IPS-18a (cell line): Measurements from ENCODE around the gene PRKAG2.
"Not testable (repeated sequence)": the region's sequence is repeated elsewhere in the genome, so short reads cannot be mapped to it uniquely, and the experiment has no call there.

ENCODE experiments used
- H3K27ac ChIP-seq: one replicate; pipeline ENCODE4 v1.5.1; 2013; ENCODE audit warnings: low read length
- H3K27me3 ChIP-seq: one replicate; pipeline ENCODE4 v1.6.1; 2013; ENCODE audit warnings: mild to moderate bottlenecking, low read length; ENCODE audit not compliant: control insufficient read depth, insufficient read depth
- H3K36me3 ChIP-seq: one replicate; pipeline ENCODE4 v1.6.1; 2013; ENCODE audit warnings: low read depth, low read length; ENCODE audit not compliant: control insufficient read depth
- H3K4me1 ChIP-seq: one replicate; pipeline ENCODE4 v1.6.1; 2013; ENCODE audit warnings: low read depth, low read length; ENCODE audit not compliant: control insufficient read depth
- H3K4me3 ChIP-seq: one replicate; pipeline ENCODE4 v1.5.1; 2013; ENCODE audit warnings: low read length
- H3K9ac ChIP-seq: one replicate; pipeline ENCODE4 v1.6.1; 2013; ENCODE audit warnings: mild to moderate bottlenecking, low read length, moderate library complexity
- H3K9me3 ChIP-seq: one replicate; pipeline ENCODE4 v1.6.1; 2013; ENCODE audit warnings: low read depth, low read length; ENCODE audit not compliant: control insufficient read depth

PRKAG2 gene

GRCh38 chr7:151914051-151914450, 37.1 kb upstream of the PRKAG2 start:
- Histone ChIP-seq H3K9ac (no peak overlapping the region), H3K4me3 (no peak overlapping the region), H3K9me3 (peaks cover 5% of the 10 kb centered on the region), H3K27me3 (no peaks in the 10 kb centered on the region), H3K4me1 (no peaks in the 10 kb centered on the region), H3K36me3 (no peaks in the 10 kb centered on the region), H3K27ac (no peak overlapping the region)

GRCh38 chr7:151910655-151911054, 33.7 kb upstream of the PRKAG2 start:
- not testable (repeated sequence) for H3K4me1 ChIP-seq, H3K9me3 ChIP-seq, H3K4me3 ChIP-seq, H3K36me3 ChIP-seq, H3K9ac ChIP-seq, H3K27me3 ChIP-seq, H3K27ac ChIP-seq

- not testable (repeated sequence) for H3K36me3 ChIP-seq, H3K4me1 ChIP-seq, H3K9ac ChIP-seq, H3K27me3 ChIP-seq, H3K4me3 ChIP-seq, H3K27ac ChIP-seq, H3K9me3 ChIP-seq
Measured at GRCh38 chr7:151907115-151907514, 30.2 kb upstream of the PRKAG2 start.

DNA sequence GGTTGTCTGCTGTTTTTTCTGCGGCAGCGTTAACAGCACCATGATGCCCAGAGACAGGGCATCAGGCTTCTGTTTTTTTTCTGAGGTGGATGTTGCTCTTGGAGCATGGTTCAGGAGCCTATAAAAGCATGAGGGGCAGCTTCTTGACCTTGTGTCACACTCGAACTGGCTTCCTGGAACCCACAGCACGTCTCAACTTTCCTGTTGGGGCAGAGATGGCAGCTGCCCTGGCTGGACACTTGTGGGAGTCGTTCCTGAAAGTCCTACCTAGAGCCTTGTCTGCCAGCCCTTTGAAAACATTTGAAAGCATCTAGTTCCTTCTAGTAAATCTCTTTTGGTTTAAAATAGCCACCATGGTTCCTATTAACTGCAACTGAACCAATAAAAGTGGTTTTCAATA, 28.9 kb upstream of the PRKAG2 start:
- H3K9ac ChIP-seq, result no peak overlapping the region
- no peaks in the 10 kb centered on the region for H3K36me3 ChIP-seq
- no peak overlapping the region for H3K27ac ChIP-seq
- H3K27me3 ChIP-seq, result no peaks in the 10 kb centered on the region
- no peaks in the 10 kb centered on the region for H3K4me1 ChIP-seq
- no peak overlapping the region for H3K4me3 ChIP-seq
- no peaks in the 10 kb centered on the region for H3K9me3 ChIP-seq

- Histone ChIP-seq H3K9me3 (no peaks in the 10 kb centered on the region), H3K36me3 (no peaks in the 10 kb centered on the region), H3K4me1 (no peaks in the 10 kb centered on the region), H3K27ac (no peak overlapping the region), H3K27me3 (no peaks in the 10 kb centered on the region), H3K4me3 (no peak overlapping the region), H3K9ac (no peak overlapping the region)
Measured at GRCh38 chr7:151905353-151905752, 28.4 kb upstream of the PRKAG2 start.

GRCh38 chr7:151904270-151904669, 27.4 kb upstream of the PRKAG2 start:
- Histone ChIP-seq H3K27me3 (no peaks in the 10 kb centered on the region), H3K27ac (no peak overlapping the region), H3K4me3 (no peak overlapping the region), H3K4me1 (no peaks in the 10 kb centered on the region), H3K9me3 (no peaks in the 10 kb centered on the region), H3K9ac (no peak overlapping the region), H3K36me3 (no peaks in the 10 kb centered on the region)

GRCh38 chr7:151903249-151904032, 26.5 kb upstream of the PRKAG2 start:
- no peak overlapping the region for H3K4me3 ChIP-seq
- H3K27ac ChIP-seq, result no peak overlapping the region
- H3K4me1 ChIP-seq, result no peaks in the 10 kb centered on the region
- no peak overlapping the region for H3K9ac ChIP-seq
- no peaks in the 10 kb centered on the region for H3K9me3 ChIP-seq
- no peaks in the 10 kb centered on the region for H3K36me3 ChIP-seq
- H3K27me3 ChIP-seq, result no peaks in the 10 kb centered on the region

DNA sequence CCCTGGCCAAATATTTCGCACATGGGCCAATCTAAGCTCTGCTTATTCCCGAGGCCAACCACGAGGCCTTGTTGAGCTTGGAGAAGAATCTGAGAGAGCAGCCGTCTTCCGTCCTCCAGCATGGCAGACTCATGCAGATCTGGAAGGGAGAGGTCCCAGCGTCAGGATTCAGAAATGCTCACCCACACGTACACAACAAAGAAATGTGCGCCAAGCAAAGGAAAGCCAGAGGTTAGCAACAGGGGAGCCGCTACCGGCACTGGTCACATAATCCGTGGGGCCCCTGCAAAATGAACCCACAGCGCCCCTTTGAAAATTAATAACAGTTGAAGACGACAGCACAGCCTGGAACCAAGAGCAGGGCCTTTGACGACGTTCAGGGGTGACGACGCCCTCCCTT, 25.4 kb upstream of the PRKAG2 start:
- Histone ChIP-seq H3K36me3 (no peaks in the 10 kb centered on the region), H3K9ac (no peak overlapping the region), H3K27me3 (no peaks in the 10 kb centered on the region), H3K4me3 (no peak overlapping the region), H3K9me3 (no peaks in the 10 kb centered on the region), H3K4me1 (peaks cover 4% of the 10 kb centered on the region), H3K27ac (no peak overlapping the region)

GRCh38 chr7:151901828-151902227, 24.9 kb upstream of the PRKAG2 start:
- H3K27ac ChIP-seq, result no peak overlapping the region

DNA sequence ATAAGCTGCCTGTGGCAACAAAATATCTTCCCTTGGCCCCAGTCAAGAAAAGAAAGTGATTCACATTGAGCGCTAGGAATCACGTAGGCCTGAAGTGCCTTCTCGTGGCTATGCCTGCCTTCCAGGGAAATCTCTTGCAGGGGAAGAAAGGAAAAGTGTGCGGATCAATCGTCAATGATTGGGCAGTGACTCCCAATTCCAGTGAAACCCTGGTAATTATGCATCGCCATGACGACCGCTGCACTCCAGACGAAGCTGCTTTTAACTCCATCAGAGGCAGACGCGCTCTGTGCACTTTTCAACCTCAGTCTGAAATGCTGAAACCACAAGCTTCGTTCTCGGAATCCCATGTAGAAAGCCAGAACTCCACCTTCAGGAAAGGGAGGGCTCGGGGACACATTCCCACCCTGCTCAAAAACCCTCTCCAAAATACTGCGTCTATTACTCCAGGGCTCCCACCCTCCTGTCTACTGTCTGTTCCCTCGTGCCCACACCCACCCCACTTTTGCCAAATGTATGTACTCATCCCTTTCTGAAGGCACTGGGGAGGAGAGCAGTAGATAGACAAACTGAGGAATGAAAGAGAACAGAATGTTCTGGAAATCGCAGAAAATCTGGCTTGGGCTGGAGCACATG, 24.2 kb upstream of the PRKAG2 start:
- Histone ChIP-seq H3K27ac (no peak overlapping the region), H3K27me3 (no peaks in the 10 kb centered on the region), H3K4me3 (no peak overlapping the region), H3K9ac (no peak overlapping the region), H3K4me1 (peaks cover 8% of the 10 kb centered on the region), H3K36me3 (no peaks in the 10 kb centered on the region), H3K9me3 (no peaks in the 10 kb centered on the region)

More at GRCh38 chr7:151901828-151902227, 24.9 kb upstream of the PRKAG2 start:
- no peaks in the 10 kb centered on the region for H3K36me3 ChIP-seq
- H3K4me3 ChIP-seq, result no peak overlapping the region
- no peaks in the 10 kb centered on the region for H3K27me3 ChIP-seq
- peaks cover 6% of the 10 kb centered on the region for H3K4me1 ChIP-seq
- H3K9ac ChIP-seq, result no peak overlapping the region
- no peaks in the 10 kb centered on the region for H3K9me3 ChIP-seq

- Histone ChIP-seq H3K36me3 (no peaks in the 10 kb centered on the region), H3K4me3 (no peak overlapping the region), H3K4me1 (peaks cover 8% of the 10 kb centered on the region), H3K9ac (no peak overlapping the region), H3K9me3 (no peaks in the 10 kb centered on the region), H3K27me3 (no peaks in the 10 kb centered on the region), H3K27ac (no peak overlapping the region)
Measured at GRCh38 chr7:151900591-151900985, 23.7 kb upstream of the PRKAG2 start.
